Ishikawa (cell line): Measurements from ENCODE around the gene NEUROG1.
A peak's percentile ranks its signal among the peaks of the same experiment; 100 is the strongest.

ENCODE experiments used
- CEBPB ChIP-seq: IDR thresholded peaks from 2 replicates; pipeline ENCODE4 v1.6.1; 2012
- CREB1 ChIP-seq: IDR thresholded peaks from 2 replicates; pipeline ENCODE4 v1.6.1; 2012; ENCODE audit warnings: low read depth
- EGR1 ChIP-seq: IDR thresholded peaks from 2 replicates; pipeline ENCODE4 v1.6.1; 2012
- EP300 ChIP-seq: IDR thresholded peaks from 2 replicates; pipeline ENCODE4 v1.6.1; 2012; ENCODE audit warnings: borderline replicate concordance
- FOXM1 ChIP-seq: IDR thresholded peaks from 2 replicates; pipeline ENCODE4 v1.6.1; 2012; ENCODE audit warnings: low read depth, borderline replicate concordance
- NFIC ChIP-seq: IDR thresholded peaks from 2 replicates; pipeline ENCODE4 v1.6.1; 2012
- RAD21 ChIP-seq: IDR thresholded peaks from 2 replicates; pipeline ENCODE4 v1.6.1; 2012; ENCODE audit warnings: low read depth
- TAF1 ChIP-seq: IDR thresholded peaks from 2 replicates; pipeline ENCODE4 v1.6.1; 2012; ENCODE audit warnings: low read depth, mild to moderate bottlenecking
- TCF12 ChIP-seq: IDR thresholded peaks from 2 replicates; pipeline ENCODE4 v1.6.1; 2012; ENCODE audit warnings: low read depth
- TEAD4 ChIP-seq: IDR thresholded peaks from 2 replicates; pipeline ENCODE4 v1.6.1; 2012
- YY1 ChIP-seq: IDR thresholded peaks from 2 replicates; pipeline ENCODE4 v1.6.1; 2012; ENCODE audit warnings: low read depth
- ZBTB7A ChIP-seq: IDR thresholded peaks from 2 replicates; pipeline ENCODE4 v1.6.1; 2012; ENCODE audit warnings: low read depth
- TF ChIP-seq, protein P1 (sequence below): IDR thresholded peaks from 2 replicates; pipeline ENCODE4 v1.6.1; 2012
- TF ChIP-seq, protein P2 (sequence below): IDR thresholded peaks from 2 replicates; pipeline ENCODE4 v1.6.1; 2012; ENCODE audit warnings: low read depth, mild to moderate bottlenecking
- TF ChIP-seq, protein P3 (sequence below): IDR thresholded peaks from 2 replicates; pipeline ENCODE4 v1.6.1; 2012

Gene NEUROG1

DNA sequence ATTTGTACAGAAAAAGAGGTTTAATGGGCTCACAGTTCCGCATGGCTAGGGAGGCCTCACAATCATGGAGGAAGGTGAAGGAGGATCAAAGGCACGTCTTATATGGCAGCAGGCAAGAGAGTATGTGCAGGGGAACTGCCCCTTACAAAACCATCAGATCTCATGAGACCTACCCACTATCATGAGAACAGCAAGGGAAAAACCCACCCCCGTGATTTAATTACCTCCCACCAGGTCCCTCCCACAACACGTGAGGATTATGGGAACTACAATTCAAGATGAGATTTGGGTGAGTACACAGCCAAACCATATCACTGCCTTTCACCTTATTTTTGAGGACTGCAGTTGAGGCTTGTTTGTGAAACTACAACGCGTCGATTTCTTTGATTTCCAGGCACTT, 20.9 kb upstream of the NEUROG1 start:
- TF ChIP-seq, protein P1, sequence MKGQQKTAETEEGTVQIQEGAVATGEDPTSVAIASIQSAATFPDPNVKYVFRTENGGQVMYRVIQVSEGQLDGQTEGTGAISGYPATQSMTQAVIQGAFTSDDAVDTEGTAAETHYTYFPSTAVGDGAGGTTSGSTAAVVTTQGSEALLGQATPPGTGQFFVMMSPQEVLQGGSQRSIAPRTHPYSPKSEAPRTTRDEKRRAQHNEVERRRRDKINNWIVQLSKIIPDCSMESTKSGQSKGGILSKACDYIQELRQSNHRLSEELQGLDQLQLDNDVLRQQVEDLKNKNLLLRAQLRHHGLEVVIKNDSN, result no peak
- TF ChIP-seq TEAD4 (no peak), TAF1 (no peak), CEBPB (no peak), TCF12 (no peak), EP300 (no peak), EGR1 (no peak), YY1 (no peak), RAD21 (no peak), NFIC (no peak), ZBTB7A (no peak), FOXM1 (no peak)
- TF ChIP-seq, protein P2, sequence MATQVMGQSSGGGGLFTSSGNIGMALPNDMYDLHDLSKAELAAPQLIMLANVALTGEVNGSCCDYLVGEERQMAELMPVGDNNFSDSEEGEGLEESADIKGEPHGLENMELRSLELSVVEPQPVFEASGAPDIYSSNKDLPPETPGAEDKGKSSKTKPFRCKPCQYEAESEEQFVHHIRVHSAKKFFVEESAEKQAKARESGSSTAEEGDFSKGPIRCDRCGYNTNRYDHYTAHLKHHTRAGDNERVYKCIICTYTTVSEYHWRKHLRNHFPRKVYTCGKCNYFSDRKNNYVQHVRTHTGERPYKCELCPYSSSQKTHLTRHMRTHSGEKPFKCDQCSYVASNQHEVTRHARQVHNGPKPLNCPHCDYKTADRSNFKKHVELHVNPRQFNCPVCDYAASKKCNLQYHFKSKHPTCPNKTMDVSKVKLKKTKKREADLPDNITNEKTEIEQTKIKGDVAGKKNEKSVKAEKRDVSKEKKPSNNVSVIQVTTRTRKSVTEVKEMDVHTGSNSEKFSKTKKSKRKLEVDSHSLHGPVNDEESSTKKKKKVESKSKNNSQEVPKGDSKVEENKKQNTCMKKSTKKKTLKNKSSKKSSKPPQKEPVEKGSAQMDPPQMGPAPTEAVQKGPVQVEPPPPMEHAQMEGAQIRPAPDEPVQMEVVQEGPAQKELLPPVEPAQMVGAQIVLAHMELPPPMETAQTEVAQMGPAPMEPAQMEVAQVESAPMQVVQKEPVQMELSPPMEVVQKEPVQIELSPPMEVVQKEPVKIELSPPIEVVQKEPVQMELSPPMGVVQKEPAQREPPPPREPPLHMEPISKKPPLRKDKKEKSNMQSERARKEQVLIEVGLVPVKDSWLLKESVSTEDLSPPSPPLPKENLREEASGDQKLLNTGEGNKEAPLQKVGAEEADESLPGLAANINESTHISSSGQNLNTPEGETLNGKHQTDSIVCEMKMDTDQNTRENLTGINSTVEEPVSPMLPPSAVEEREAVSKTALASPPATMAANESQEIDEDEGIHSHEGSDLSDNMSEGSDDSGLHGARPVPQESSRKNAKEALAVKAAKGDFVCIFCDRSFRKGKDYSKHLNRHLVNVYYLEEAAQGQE, result no peak
- TF ChIP-seq, protein P3, sequence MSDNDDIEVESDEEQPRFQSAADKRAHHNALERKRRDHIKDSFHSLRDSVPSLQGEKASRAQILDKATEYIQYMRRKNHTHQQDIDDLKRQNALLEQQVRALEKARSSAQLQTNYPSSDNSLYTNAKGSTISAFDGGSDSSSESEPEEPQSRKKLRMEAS, result no peak

DNA sequence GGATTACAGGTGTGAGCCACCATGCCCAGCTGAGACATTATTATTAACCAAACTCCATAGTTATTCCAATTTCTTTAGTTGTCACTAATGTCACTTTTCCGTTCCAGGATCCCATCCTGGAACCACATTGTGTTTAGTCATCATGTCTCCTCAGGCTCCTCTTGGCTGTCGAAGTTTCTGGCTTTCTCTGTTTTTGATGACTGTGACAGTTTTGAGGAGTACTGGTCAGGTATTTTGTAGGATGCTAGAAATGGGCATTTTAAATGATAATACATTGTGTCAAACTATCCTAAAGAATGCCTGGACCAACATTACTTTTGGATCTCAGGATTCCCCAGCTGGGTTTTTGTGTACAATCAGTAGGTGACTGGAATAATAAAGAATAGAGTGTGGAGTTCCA, 19.8 kb upstream of the NEUROG1 start:
- TF ChIP-seq FOXM1, result no peak
- TF ChIP-seq TEAD4, result no peak
- TF ChIP-seq, protein P3, result no peak
- TF ChIP-seq RAD21, result no peak

DNA sequence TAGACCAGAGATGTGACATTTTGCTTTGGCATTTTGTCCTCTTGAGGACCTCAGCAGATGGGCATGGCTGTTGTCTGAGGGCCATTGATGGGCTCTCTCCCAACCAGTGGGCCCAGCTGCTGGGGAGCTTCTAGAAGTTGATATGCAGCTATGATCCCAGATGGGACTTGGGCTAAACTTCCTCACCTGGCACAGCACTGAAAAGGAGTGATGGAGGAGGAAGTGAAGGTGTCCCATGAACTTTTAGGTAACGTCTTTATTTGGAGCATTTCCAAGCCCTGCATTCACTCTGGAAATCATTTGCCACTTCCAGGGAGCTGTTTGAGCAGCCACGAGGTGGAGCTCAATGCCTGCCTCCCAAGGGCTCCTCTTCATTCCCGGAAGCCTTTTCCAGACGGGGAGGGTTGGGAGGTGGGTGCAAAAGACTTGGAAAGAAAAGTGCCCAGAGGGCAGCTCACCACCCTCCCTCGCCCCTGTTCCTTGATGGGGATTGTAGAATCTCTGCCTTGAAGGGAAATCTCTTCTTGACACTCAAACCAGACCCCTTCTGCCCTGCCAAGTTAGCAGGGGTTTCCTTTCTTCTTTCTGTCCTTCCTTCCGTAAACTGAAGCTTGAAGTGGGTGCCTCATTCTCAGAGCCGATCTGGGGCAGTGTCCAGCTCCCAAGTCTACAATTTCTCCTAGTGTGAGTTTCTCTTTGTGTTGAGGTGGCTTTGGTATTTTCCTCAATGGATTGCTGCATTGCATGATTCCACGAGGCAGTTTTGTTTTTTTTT, 18.1 kb upstream of the NEUROG1 start:
- TF ChIP-seq TCF12 (no peak), RAD21 (peak; percentile 39; the same call in 1 of the 2 replicates)

DNA sequence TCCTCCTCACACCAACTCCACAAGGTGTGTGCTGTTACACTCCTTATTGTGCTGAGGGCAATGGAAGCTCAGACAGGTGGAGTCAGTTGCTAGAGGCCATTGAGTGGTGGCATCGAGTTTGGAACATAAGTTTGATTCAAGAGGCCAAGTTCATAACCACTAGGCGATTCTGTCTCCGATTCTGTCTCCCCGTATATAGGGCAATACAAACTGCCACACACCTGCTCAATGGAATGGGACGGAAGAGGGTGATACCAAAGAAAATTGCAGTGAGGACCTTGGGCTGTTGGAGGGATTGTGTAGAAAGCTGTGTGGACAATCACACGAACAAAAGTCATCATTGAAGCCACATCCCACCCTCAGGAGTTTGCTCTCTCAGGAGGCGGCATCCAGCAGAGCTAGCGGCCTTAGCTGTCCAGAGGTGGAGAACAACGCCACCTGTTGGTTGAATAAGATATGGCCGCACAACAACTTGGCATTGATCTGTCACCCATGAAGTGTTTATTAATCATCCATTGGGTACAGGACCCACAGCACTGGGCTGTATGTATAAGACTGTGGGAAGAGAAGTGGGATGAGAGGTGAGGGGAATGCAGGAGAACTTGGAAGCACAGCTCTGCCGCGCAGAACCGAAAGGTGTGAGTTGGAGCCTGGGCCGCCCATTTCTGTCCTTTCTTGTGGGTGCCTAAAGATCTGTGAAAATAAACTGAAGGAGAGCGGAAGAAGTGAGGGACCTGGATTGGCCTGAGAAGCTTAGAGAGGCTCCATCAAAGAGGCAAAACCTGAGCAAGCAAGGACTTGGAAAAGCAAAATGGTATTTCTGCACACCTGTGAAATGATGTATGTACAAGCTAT, 16.1 kb upstream of the NEUROG1 start:
- peak; percentile 86 for TF ChIP-seq RAD21
- TF ChIP-seq TEAD4, result no peak
- no peak for TF ChIP-seq YY1

DNA sequence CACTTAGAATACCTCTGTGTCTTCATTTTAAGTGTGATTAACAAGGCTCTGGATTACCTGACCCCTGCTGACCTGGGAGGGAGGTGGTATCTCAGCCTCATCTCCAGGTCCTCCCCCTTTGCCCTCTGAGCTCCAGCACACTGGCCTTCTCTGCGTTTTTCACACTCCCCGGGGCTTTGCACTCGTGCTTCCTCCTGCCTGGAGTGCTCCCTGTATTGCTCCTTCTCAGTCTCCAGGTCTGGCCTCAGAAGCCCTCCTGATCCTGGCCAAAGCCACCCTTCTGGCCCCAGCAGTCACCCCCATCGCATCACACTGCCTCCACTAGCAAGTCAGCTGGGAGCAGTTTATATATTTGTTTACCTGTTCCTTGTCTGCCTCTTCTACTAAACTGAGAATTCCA, 13.6 kb upstream of the NEUROG1 start:
- TF ChIP-seq, protein P1, result no peak
- no peak for TF ChIP-seq EGR1
- no peak for TF ChIP-seq TCF12
- TF ChIP-seq YY1, result no peak
- no peak for TF ChIP-seq CEBPB

DNA sequence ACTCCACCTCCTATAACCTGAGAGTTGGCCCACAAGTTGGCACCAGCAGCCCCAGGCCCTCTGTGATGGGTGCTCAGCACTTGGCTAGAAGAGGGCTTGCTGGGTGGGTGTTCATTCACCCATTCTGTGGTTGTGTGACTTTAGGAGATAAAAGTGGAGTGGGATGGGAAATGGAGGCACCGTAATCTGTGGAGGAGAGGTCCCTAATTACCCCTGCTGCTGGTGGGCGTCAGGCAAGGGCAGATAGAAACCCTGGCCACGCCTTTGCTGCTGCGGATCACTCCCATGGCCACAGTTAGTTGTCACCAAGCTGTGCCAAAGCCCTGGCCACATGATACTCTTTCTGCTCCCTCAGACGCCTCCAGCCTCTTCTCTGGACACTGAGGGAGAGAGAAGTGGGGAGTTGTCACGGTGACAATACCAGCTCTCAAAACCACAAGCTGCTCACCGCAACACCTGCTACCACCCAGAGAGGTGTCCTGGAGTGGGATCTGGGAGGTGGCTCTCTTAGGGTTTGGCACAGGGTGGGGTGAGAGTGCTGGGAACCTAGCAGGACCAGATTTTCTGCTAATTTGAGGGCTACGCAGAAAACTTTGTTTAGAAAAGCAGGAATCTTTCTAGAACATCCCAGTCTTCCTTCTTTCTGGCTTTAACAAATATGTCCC, 12.0 kb upstream of the NEUROG1 start:
- TF ChIP-seq ZBTB7A (no peak), RAD21 (no peak), TEAD4 (no peak), CREB1 (no peak), YY1 (no peak), CEBPB (no peak), EP300 (no peak), EGR1 (no peak), FOXM1 (no peak), TCF12 (no peak), NFIC (no peak)
- TF ChIP-seq, protein P1, result no peak
- TF ChIP-seq, protein P3, result no peak
- TF ChIP-seq, protein P2, result no peak
